IPS-18a (cell line): Measurements from ENCODE around the gene VPS13C.

Source experiments
- H3K27ac ChIP-seq: one replicate; pipeline ENCODE4 v1.5.1; 2013; ENCODE audit warnings: low read length
- H3K27me3 ChIP-seq: one replicate; pipeline ENCODE4 v1.6.1; 2013; ENCODE audit warnings: mild to moderate bottlenecking, low read length; ENCODE audit not compliant: control insufficient read depth, insufficient read depth
- H3K36me3 ChIP-seq: one replicate; pipeline ENCODE4 v1.6.1; 2013; ENCODE audit warnings: low read depth, low read length; ENCODE audit not compliant: control insufficient read depth
- H3K4me1 ChIP-seq: one replicate; pipeline ENCODE4 v1.6.1; 2013; ENCODE audit warnings: low read depth, low read length; ENCODE audit not compliant: control insufficient read depth
- H3K4me3 ChIP-seq: one replicate; pipeline ENCODE4 v1.5.1; 2013; ENCODE audit warnings: low read length
- H3K9ac ChIP-seq: one replicate; pipeline ENCODE4 v1.6.1; 2013; ENCODE audit warnings: mild to moderate bottlenecking, low read length, moderate library complexity
- H3K9me3 ChIP-seq: one replicate; pipeline ENCODE4 v1.6.1; 2013; ENCODE audit warnings: low read depth, low read length; ENCODE audit not compliant: control insufficient read depth

VPS13C gene

DNA sequence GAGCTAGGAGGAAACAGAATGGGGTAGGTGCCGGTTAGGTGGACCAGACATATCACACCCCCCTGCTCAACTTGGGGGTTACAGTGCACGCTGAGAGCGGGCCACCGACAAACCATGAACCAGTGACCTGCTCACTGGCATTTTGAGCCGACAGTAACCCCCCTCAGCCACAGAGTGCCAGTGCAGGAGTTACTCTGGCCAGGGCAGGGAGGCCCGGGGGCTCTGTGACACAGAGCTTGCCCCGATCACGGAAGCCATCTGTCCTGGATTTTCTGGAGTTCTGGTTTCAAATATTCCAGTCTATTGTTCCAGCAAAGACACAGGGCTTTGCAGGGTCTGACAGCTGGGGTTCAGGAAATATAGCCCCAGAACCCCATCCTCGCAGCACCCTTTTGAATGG is 225.2 kb downstream of the VPS13C start:
- no peaks in the 10 kb centered on the region for H3K9me3 ChIP-seq
- no peak overlapping the region for H3K4me3 ChIP-seq
- peaks cover 7% of the 10 kb centered on the region for H3K27me3 ChIP-seq
- H3K36me3 ChIP-seq, result no peaks in the 10 kb centered on the region
- no peak overlapping the region for H3K27ac ChIP-seq
- H3K4me1 ChIP-seq, result no peaks in the 10 kb centered on the region
- no peak overlapping the region for H3K9ac ChIP-seq

DNA sequence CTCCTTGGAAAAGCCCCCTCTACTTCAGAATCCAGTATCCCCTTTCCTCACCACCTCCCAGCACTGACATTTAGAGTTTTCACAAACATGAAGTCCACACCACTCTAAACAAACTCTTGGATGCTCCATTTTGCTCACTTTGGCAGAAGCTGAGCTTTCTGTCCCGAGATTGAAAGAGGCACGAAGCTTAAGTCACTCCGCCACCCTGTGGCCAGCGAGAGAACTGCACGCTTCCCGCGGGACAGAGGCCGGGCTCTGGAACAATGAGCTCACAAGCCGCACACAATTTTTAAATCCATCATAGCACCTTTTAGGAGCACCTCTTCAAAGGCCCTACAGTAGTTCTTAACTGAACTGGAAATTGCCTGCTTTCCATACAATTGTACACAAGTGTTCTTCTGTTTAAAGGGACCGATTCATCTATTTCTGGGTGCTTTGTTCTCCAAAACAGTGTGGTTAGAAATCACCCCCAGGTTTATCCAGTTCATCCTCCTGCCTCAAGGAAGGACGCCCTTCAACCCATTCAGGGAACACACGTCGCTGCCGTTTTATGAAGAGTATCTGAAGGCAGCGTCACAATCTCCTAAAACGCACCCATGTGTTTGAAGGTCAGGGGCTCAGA is 226.1 kb downstream of the VPS13C start:
- Histone ChIP-seq H3K36me3 (no peaks in the 10 kb centered on the region), H3K27me3 (peaks cover 7% of the 10 kb centered on the region), H3K9ac (no peak overlapping the region), H3K4me1 (no peaks in the 10 kb centered on the region), H3K27ac (no peak overlapping the region), H3K9me3 (no peaks in the 10 kb centered on the region), H3K4me3 (no peak overlapping the region)

DNA sequence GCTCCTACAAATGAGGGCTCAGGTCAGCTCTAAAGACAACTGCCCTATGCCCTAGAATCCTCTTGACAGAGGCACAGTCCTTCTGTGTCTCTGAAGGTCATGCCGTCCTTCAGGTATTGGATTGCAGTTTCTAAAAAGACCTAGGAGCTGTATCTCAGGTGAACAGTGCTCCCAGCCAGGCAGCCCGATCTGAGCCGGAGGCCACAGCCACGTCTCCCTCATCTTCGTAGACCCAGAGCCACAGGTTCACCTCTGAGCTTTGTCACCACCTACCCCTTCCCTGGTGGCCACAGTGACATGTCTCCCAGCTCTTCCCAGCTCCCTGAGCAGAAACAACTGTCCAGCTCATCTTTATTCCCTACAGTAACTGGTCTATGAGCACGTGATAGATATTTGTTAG is 228.0 kb downstream of the VPS13C start:
- no peak overlapping the region for H3K9ac ChIP-seq
- H3K27ac ChIP-seq, result no peak overlapping the region
- no peaks in the 10 kb centered on the region for H3K36me3 ChIP-seq
- no peaks in the 10 kb centered on the region for H3K4me1 ChIP-seq
- no peak overlapping the region for H3K4me3 ChIP-seq
- H3K27me3 ChIP-seq, result peaks cover 7% of the 10 kb centered on the region
- no peaks in the 10 kb centered on the region for H3K9me3 ChIP-seq

DNA sequence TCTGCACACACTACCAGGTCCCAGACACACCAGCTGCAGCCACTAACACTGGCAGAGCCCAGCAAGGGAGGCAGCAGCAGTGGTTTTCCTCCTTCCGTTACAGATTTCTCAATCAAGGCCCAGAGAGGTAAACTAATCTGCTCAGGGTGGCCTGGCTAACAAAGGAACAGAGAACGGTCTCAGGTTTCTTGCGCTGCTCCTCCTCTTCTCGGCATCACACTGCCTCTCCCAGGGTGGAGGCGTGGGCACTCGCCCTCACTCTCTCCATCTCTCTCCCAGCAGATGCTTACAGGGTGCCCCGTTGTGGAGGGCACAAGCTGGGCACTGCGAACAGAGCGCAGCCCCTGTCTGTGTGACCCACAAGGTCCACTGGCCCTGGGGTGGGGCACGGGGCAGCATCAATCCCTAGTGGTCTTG is 228.7 kb downstream of the VPS13C start:
- Histone ChIP-seq H3K36me3 (no peaks in the 10 kb centered on the region), H3K4me1 (no peaks in the 10 kb centered on the region), H3K27ac (no peak overlapping the region), H3K27me3 (peaks cover 7% of the 10 kb centered on the region), H3K9ac (no peak overlapping the region), H3K9me3 (no peaks in the 10 kb centered on the region), H3K4me3 (no peak overlapping the region)

DNA sequence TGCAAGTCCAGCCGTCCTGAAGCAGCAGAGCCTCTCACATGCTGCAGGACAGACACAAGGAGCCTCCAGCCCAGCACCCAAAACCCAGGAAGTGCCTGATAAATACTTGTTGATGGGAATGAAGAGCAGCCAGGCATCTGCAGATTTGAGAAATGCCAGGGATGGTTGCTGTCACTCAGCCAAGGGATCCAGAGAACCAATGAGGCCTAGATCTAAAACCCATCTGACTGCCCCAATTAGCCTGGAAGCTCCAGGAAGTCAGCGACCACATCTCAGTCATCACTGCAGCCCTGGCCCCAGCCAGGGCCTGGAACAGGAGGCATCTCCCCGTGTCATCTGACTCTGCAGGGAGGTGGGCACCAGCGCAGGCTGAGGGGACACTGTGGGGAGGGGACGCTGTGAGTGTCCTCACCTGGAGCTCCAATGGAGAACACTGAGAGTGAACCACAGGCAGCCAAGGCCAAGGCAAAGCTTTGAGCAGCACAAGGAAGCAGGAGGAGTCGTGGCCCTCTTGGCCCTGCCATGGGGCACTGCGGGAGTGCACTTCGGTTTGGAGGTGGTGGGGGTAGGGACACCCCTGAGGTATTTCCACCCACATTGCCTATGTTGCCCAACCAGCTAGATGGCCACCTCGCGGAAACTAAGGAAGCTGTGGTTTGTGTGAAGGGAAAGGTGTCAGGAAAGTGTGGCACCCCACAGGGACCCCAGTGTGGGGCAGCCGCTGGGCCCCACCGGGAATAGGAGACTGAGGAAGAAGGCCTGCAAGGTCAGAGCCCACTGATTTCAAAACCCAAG is 229.5 kb downstream of the VPS13C start:
- Histone ChIP-seq H3K4me1 (no peaks in the 10 kb centered on the region), H3K9ac (no peak overlapping the region), H3K36me3 (no peaks in the 10 kb centered on the region), H3K9me3 (no peaks in the 10 kb centered on the region), H3K4me3 (no peak overlapping the region), H3K27me3 (peaks cover 7% of the 10 kb centered on the region), H3K27ac (no peak overlapping the region)

DNA sequence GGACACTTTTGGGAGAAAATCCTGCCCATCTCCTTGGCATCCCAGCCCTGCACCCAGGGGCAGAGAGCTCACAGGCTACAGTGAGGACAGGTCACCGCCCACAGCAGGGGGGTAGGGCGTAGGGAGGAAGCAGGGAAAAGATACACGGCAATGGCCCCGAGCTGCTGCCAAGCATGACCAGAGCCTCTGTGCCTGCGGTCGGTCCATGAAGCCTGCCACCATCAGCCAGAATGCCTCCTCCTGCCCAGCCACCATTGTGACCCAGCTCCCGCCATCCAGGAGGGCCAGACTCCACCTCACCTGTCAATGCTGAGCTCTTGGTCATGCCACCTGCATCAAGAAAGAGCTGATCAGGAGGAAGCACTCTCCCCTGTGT is 230.7 kb downstream of the VPS13C start:
- H3K4me3 ChIP-seq, result no peak overlapping the region
- peaks cover 3% of the 10 kb centered on the region for H3K27me3 ChIP-seq
- no peaks in the 10 kb centered on the region for H3K36me3 ChIP-seq
- no peak overlapping the region for H3K9ac ChIP-seq
- no peaks in the 10 kb centered on the region for H3K4me1 ChIP-seq
- H3K27ac ChIP-seq, result no peak overlapping the region
- no peaks in the 10 kb centered on the region for H3K9me3 ChIP-seq

DNA sequence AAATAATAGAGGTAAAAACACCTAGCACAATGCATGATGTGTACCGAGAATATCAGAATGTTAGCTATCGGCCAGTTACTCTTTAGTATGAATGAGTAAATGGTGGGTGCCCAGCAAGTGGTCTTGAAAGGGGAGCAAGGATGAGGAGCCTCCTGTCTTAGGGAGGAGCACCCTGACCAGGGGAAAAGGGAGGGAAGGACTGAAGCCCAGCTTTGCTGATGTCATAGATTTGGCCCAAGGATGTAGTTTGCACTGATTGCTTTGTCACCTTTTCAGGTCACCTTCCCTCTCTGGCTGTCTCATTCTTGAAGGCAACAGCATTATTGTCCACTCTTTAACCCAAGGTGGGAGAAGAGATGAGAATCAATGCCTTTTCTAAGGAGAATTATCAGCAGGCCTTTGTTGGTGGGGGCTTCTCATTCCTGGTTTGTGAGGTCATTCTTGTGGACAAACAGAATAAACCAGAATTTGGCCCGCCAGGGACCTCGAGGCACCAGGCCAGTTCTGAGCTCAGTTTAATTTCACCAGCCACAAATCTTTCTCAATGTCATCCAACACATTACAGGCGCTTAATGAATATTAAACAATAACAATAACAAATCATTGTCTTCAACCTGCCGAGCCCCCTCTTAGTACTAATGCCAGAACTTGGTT is 231.3 kb downstream of the VPS13C start:
- Histone ChIP-seq H3K4me3 (no peak overlapping the region), H3K27me3 (no peaks in the 10 kb centered on the region), H3K36me3 (no peaks in the 10 kb centered on the region), H3K9me3 (no peaks in the 10 kb centered on the region), H3K9ac (no peak overlapping the region), H3K27ac (no peak overlapping the region), H3K4me1 (no peaks in the 10 kb centered on the region)

DNA sequence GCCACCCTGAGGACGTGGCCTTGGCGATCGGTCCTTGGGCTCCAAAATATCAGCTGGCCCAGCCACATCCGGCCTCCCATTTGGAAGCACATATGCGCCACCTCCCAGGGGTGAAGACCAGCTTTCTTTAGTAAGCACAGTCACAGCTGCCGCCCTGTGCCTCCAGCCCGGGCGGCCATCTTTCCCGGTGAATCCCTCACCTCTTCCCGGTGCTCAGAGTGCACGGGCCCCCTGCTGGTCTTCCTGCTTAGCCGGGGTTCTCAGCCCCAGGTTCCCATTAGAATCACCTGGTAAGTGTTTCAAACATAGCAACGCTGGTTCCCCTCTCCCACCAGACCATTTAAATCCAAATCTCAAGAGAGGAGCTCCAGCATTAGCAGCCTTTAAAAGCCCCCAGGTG is 232.2 kb downstream of the VPS13C start:
- Histone ChIP-seq H3K4me1 (no peaks in the 10 kb centered on the region), H3K9me3 (no peaks in the 10 kb centered on the region), H3K27me3 (no peaks in the 10 kb centered on the region), H3K27ac (no peak overlapping the region), H3K9ac (no peak overlapping the region), H3K36me3 (no peaks in the 10 kb centered on the region), H3K4me3 (no peak overlapping the region)

DNA sequence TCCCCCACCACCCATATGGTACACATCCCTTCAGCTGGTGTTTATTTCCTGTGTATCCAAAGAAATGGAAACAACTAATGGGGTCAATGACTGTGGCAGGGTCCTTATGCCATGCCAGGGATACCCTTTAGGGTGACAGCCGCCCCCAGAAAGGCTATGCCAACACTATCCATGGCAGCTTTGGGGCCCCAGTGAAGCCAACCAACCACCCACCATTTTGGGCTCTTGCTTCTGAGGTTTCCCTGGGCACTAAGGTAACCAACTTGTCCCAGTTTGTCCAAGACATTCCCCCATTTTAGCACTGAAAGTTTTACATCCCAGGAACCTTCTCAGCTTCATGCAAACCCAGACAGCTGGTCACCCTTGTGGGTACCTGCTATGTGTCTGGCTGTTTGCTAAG is 233.1 kb downstream of the VPS13C start:
- Histone ChIP-seq H3K27ac (no peak overlapping the region), H3K9me3 (no peaks in the 10 kb centered on the region), H3K27me3 (no peaks in the 10 kb centered on the region), H3K4me1 (no peaks in the 10 kb centered on the region), H3K9ac (no peak overlapping the region), H3K36me3 (no peaks in the 10 kb centered on the region), H3K4me3 (no peak overlapping the region)

DNA sequence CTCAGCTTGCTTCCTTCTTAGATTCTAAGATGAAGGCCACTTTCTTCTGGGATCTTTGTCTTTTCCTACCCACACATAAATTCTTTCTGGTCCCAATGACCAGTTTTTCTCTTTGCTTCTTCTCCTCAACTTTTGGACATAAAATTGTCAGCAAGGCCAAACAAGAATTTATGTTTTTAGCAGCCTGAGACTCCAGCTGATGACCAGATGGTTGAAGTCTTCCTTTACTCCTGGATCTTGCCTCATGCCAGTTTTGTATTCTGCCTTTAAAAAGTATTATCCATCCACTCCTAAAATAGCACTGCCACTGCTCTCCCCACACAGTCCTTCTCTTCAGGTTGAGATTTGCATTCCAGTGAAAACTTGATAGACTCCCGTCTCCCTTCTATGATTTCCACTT is 236.0 kb downstream of the VPS13C start:
- H3K9me3 ChIP-seq, result no peaks in the 10 kb centered on the region
- no peak overlapping the region for H3K4me3 ChIP-seq
- H3K27ac ChIP-seq, result no peak overlapping the region
- H3K27me3 ChIP-seq, result no peaks in the 10 kb centered on the region
- H3K36me3 ChIP-seq, result no peaks in the 10 kb centered on the region
- H3K9ac ChIP-seq, result no peak overlapping the region
- no peaks in the 10 kb centered on the region for H3K4me1 ChIP-seq

DNA sequence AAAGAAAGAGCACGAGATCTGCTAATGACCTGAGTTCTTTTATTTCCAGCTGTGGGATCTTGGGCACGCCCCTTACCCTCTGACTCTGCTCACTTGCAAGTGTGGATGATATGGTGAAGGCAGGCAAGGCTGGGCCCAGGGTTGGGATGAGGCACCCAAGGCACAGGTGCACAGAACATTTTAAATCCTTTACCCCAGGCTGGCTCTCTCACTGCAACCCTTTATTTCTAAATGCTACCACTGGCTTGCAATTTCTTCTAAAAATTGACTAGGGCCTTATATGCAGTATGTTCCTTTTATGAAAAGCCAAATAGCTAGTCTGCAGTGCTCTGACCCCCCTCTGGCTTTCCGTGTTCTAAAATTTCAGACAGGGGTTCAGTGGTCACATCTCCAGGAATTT is 237.7 kb downstream of the VPS13C start:
- Histone ChIP-seq H3K27me3 (no peaks in the 10 kb centered on the region), H3K27ac (no peak overlapping the region)

DNA sequence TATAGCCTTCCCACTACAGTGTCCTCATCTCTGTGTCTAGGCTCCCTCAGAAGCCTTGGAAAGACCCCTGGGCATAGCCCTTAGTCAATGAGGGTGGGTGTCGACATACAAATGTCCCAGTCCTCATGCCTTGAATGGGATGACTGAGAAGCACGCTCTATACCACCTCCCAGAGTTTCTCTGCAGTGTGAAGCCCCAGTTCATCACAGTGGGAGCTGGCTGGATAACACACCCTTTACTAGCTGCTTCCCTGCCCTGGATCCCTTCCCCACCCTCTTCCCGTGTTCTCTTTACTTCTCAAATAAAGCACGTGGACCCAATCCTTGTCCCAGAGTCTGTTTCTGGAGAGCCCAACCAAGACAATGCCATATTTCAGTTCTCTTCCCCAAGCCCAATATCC is 239.3 kb downstream of the VPS13C start:
- Histone ChIP-seq H3K4me3 (no peak overlapping the region), H3K27ac (no peak overlapping the region), H3K9ac (no peak overlapping the region), H3K27me3 (no peaks in the 10 kb centered on the region), H3K36me3 (no peaks in the 10 kb centered on the region), H3K9me3 (no peaks in the 10 kb centered on the region), H3K4me1 (no peaks in the 10 kb centered on the region)

More for the DNA sequence above, 237.7 kb downstream of the VPS13C start:
- no peak overlapping the region for H3K9ac ChIP-seq
- no peaks in the 10 kb centered on the region for H3K9me3 ChIP-seq
- H3K36me3 ChIP-seq, result no peaks in the 10 kb centered on the region
- no peak overlapping the region for H3K4me3 ChIP-seq
- H3K4me1 ChIP-seq, result no peaks in the 10 kb centered on the region
